GM12864 (cell line): Measurements from ENCODE around the gene PIM1.
"Not testable (repeated sequence)": the region's sequence is repeated elsewhere in the genome, so short reads cannot be mapped to it uniquely, and the experiment has no call there.

Experiments used
- DNase-seq: peaks from one replicate; pipeline ENCODE4 v3.0.0-alpha.2; 2011; ENCODE audit warnings: low read depth
- H3K4me3 ChIP-seq: 2 replicates; pipeline ENCODE4 v1.5.1; 2011; ENCODE audit warnings: mild to moderate bottlenecking, low read depth, low read length, control low read depth
- TF ChIP-seq, protein P1 (sequence below): IDR thresholded peaks from 2 replicates; pipeline ENCODE4 v1.5.1; 2011; ENCODE audit warnings: low read depth, mild to moderate bottlenecking, moderate library complexity, low read length, control low read depth, inconsistent platforms; ENCODE audit errors: missing control alignments

Gene PIM1

DNA sequence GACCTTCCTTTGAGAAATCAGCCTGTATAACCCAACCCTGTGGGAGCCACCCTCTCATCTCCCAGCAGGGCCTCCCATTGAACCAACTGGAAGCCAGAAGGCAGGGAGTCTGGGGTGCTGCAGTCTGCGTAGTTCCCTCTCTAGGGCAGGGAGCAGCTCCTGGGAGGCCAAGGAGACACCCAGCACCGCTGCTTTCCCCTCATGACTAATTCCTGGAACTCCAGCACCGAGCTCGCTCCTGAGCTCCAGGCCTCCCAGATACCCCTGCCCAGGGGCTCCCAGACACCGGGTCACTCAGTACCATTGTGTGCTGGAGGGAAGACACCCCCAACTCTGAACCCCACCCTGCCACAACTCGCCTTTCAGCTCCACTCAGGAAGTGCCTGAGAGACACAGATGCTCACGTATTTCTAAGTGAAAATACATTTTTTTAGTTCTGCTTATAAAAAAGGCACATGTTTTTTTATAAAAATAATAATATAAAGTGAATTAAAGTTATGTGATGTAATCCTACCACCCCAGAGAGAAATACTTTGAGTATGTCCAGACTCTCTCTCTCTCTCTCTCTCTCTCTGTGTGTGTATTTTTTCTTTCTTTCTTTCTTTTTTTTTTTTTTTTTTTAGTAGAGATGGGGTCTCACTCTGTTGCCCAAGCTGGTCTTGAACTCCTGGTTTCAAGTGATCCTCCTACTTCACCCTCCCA is 17.5 kb downstream of the PIM1 start:
- TF ChIP-seq, protein P1, sequence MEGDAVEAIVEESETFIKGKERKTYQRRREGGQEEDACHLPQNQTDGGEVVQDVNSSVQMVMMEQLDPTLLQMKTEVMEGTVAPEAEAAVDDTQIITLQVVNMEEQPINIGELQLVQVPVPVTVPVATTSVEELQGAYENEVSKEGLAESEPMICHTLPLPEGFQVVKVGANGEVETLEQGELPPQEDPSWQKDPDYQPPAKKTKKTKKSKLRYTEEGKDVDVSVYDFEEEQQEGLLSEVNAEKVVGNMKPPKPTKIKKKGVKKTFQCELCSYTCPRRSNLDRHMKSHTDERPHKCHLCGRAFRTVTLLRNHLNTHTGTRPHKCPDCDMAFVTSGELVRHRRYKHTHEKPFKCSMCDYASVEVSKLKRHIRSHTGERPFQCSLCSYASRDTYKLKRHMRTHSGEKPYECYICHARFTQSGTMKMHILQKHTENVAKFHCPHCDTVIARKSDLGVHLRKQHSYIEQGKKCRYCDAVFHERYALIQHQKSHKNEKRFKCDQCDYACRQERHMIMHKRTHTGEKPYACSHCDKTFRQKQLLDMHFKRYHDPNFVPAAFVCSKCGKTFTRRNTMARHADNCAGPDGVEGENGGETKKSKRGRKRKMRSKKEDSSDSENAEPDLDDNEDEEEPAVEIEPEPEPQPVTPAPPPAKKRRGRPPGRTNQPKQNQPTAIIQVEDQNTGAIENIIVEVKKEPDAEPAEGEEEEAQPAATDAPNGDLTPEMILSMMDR, result no peak
- no peak for DNase-seq
- H3K4me3 ChIP-seq, result no peak overlapping the region

DNA sequence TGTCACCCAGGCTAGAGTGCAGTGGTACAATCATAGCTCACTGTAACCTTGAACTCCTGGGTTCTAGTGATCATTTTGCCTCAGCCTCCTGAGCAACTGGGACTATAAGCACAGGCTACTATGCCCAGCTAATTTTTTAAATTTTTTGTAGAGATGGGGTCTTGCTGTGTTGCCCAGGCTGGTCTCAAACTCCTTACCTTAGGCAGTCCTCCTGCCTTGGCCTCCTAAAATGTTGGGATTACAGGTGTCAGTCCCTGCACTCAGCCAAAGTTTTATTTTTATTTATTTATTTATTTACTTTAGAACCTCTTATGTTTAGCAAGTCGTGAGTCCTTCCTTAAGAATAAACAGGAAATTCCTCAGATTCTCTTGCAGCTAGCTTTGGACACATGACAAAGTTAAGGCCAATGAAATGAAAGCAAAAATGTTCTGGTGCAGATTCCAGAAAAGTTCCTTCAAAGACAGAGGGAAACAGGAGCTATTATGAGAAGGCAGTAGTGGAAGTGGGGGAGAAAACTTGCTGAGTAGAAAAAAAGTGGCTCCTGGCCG is 19.1 kb downstream of the PIM1 start:
- no peak for DNase-seq
- TF ChIP-seq, protein P1, result no peak

DNA sequence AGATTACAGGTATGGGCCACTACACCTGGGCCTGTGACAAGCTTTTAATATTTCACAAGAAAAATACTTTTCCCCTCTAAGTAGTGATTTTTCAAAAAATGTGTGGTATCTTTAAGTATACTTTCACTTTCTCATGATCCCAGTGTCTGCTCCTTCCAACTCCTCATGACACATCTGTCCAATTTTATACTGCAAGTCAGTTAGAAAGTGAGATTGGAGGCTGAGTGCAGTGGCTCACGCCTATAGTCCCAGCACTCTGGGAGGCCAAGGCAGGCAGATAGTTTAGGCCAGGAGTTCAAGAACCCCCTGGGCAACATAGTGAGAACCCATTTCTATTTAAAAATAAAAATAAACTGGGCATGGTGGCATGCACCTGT is 20.2 kb downstream of the PIM1 start:
- DNase-seq, result no peak
- H3K4me3 ChIP-seq, result no peak overlapping the region
- TF ChIP-seq, protein P1, result no peak

More for the DNA sequence above, 19.1 kb downstream of the PIM1 start:
- no peak overlapping the region for H3K4me3 ChIP-seq

DNA sequence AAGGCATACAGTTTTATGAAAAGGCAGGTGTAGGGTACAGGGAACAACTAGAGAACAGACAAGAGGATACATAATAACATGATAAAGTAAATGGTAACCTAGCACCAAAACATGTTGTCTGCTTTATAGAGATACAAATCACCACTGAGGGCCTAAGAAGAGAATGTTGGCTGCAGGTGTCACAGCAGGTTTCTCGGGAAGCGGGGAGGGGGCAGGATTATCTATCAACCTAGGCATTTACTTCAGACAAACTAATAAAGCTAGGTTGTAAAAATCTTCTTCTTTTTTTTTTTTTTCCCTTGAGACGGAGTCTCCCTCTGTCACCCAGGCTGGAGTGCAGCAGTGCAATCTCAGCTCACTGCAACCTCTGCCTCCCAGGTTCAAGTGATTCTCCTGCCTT is 22.7 kb downstream of the PIM1 start:
- TF ChIP-seq, protein P1, result no peak
- DNase-seq, result no peak
- no peak overlapping the region for H3K4me3 ChIP-seq

DNA sequence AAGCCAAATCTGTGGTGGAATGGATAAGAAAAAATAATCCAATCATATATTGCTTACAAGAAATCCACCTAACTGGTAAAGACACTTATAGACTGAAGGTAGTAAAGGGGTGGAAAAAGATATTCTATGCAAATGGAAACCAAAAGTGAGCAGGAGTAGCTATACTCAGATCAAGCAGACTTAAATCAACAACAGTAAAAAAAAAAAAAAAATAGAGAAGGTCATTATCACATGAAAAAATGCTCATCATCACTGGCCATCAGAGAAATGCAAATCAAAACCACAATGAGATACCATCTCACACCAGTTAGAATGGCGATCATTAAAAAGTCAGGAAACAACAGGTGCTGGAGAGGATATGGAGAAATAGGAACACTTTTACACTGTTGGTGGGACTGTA is 24.9 kb downstream of the PIM1 start:
- not testable (repeated sequence) for H3K4me3 ChIP-seq, DNase-seq

DNA sequence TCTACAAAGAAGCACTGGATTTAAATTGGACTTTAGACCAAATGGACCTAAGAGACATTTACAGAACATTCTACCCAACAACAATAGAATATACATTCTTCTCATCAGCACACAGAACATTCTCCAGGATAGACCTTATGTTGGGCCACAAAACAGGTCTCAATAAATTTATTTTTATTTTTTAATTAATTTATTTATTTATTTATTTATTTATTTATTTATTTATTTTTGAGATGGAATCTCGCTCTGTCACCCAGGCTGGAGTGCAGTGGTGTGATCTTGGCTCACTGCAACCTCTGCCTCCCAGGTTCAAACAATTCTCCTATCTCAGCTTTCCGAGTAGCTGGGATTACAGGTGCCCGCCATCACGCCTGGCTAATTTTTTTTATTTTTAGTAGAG is 26.5 kb downstream of the PIM1 start:
- H3K4me3 ChIP-seq, DNase-seq: not testable (repeated sequence)

DNA sequence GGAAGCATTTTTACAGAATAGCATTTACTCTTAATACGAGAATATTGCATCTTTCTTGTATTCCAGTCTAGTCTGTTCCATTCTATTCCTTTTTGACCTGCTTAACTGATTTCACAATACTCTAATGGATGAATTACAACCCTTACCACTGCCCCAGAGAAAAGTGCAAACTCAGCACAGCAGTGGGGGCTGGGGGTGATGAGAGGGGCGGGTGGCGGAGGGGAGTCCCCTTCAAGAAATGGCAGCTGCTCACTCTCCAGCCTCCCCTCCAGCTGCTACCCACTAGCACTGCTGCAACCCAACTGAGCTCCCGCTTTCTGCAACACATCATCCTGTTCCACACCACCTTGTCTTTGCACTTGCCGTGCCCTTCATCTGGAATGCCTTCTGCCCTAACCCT is 30.1 kb downstream of the PIM1 start:
- TF ChIP-seq, protein P1, result no peak
- no peak overlapping the region for H3K4me3 ChIP-seq
- no peak for DNase-seq

DNA sequence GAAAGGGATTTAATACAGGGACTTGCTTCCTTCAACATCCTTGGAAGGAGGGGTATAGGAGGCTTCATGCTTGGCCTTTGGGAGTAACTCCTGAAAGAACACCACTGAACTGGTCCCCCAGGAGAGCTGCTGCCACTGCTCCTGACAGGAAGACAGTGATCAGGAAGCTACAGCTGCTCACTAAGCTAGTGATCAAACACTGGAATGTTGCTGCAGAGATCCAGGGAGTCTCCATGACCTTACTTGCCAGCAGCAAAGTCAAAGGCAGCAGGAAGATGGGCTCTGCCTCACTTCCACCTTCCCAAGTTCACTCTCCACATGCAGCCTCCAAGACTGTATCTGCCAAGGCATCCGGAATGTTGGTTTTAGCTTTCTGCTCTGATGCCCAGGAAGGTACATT is 31.8 kb downstream of the PIM1 start:
- no peak for DNase-seq
- TF ChIP-seq, protein P1, result no peak
- H3K4me3 ChIP-seq, result no peak overlapping the region
